T-helper 22 cell (primary cell): ENCODE data around the gene PI16.
"Not testable (repeated sequence)": the region's sequence is repeated elsewhere in the genome, so short reads cannot be mapped to it uniquely, and the experiment has no call there.

Source experiments
- DNase-seq: peaks from one replicate; pipeline ENCODE4 v3.0.0-alpha.2; 2020; ENCODE audit warnings: low read depth

The PI16 gene

DNA sequence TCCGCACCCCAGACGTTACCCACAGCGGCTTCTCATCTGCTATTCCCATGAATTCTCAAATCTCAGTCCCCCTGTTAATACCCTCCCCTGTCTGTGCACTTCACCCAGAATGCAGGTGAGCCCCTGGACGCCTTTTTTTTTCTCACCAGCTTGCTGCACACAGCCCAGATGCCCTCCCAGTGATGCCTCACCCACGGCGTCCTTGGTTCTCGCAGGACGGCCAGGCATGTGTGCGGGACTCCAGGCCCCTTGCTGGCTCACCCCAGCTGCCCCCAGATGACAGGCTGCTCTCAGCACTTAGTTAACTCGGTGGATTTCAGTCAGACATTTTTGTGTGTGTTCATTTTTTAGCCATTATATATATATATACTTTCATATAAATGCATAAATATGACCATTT, 25.4 kb upstream of the PI16 start:
- no peak for DNase-seq

DNA sequence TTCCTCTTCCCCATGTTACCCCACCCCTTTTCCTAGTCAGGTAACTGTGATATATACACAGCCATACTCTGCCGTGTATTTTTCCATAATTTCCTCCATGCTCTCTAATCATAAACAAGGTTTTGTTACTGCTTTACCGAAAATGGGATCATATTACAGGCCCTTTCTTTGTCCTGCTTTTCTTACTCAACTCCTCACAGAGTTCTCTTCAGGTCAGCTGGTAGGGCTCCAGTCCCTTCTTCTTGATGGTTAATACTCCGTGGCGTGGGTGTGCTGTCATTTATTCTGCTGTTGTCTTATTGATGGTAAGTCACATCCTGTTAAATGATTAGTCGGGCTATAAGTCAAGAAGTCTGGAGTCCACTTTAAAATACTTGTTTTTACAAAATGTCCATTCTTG, 24.9 kb upstream of the PI16 start:
- no peak for DNase-seq

DNA sequence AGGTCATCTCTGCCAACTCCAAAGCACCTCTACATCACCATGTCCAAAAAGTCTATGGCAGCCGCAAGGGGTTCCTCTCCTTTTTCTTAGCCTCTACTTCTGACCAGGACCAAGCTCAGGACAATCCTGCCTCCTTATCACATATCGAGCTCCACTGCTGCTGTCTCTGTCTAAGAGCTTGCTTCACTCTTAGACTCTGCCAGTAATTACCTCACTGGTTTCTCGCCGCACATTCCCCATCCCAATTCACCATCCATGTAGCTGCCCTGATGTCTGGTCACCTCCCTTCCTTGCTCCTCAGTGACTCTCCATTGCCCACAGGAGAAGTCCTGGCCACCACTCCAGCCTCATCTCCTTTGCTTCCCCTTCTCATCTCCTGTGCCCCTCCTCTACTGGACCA, 24.1 kb upstream of the PI16 start:
- no peak for DNase-seq

DNA sequence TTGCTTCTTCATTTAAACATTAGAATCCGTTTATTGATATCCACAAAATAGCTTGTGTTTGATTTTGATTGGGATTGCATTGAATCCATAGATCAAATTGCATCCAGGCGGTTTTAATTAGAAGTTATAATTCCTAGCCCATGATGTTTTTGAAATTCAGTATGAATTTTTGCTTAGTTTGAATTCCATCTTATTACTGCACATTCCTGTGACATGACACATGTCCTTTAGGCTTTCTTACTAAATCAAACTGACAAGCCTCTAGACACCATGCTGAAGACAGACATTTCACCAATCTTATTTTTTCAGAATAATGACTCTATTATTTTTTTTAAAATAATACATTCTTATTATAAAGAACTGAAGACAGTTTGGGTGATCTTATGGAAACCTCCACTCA, 21.4 kb upstream of the PI16 start:
- no peak for DNase-seq

DNA sequence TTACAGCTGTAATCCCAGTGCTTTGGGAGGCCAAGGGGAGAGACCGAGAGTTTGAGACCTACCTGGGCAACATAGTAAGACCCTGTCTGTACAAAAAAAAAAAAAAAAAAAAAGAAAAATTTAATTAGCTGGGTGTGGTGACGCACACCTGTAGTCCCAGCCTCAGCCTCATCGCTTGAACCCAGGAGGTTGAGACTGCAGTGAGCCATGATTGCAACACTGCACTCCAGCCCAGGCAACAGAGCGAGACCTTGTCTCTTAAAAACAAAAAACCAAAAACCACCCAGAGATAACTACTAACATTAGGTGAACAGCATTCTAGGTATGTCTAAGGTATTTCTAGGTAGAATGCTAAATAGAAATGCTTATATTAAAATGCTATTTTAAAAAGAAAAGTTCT, 21.0 kb upstream of the PI16 start:
- DNase-seq = no peak

DNA sequence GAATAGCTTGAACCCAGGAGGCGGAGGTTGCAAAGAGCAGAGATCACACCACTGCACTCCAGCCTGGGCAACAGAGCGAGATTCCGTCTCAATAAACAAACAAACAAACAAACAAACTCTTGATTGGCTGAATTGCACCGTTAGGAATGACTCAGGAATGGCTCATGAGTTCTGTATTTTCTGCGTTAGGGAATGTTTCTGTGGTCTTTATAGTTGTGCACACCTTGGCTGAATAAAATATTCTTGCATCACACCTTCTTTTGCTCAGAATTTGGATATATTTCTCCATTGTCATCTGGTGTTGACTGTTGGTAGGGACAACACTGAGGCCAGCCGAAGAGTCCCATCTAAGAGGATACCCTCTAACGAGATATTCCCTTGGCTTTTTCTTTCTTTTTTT, 19.6 kb upstream of the PI16 start:
- no peak for DNase-seq

DNA sequence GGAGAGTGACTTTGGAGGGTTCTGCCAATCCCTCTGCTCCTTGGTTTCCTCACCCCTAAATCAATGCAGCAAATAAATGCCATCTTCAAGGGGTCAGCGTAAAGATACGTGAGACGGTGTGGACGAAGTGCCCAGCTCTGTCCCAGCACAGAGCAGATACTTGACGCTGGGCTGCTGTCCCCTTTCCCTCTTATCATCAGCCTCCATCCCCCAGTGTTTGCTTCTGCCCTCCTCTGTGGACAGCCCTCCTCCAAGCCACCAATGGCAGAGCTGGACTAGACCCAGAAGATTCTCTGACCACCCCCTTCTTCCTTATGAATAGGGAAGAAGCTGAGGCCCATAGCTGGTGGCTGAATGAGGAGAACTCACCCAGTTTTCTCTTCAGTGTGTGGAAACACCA, 17.7 kb upstream of the PI16 start:
- no peak for DNase-seq

DNA sequence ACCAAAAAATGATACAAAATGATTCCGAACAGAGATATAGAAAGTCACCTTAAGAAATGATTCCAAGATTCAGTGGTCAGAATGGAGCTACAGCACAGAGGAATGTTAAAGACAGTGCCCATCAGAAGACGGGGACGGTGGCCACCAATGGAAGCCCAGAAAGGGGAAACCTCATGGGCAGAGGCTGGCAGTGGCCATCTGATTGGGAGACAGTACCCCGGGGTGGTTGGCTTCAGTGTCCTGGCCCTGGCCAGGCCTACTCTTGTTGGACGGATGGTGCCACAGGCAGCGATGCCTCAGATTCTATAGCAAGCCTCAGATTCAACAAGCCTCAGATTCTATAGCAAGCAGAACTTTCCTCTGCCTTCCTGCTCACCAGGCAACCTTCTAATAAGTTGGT, 16.6 kb upstream of the PI16 start:
- no peak for DNase-seq

DNA sequence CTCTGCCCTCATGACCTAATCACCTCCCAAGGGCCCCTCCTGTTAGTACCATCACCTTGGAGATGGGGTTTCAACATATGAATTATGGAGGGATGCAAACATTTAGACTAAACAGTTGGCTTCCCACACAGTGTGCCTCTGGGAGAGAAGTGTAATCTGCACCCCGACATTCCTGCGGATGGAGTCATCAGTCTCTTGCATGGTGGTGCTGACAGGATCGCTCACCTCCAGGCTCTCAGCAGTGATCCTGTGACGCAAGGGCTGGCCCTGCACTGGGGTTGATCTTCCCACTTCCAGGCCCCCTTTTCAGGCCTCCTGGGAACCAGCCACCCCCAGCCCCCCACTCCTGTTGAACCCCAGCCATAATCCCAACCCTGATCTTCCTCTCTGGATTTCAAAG, 16.0 kb upstream of the PI16 start:
- no peak for DNase-seq

DNA sequence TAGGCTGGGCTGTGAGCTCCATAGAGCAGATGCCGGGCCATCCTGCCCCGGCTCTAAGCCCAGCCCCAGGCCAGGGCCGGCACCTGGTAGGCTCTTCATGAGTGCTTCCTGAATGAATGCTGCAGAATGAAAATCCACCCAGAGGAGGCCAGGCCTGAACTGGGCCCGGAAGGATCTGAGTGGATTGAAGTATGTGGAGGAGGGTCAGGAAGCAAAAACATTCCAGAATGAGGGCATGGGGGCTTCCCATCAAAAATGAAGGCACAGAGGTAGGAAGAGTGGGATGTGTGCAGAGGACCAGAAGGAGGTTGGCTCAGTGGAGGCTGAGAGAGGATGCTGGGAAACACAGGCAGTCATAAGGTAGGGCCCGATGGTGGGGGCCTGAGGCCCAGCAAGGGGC, 15.5 kb upstream of the PI16 start:
- DNase-seq = not testable (repeated sequence)

DNA sequence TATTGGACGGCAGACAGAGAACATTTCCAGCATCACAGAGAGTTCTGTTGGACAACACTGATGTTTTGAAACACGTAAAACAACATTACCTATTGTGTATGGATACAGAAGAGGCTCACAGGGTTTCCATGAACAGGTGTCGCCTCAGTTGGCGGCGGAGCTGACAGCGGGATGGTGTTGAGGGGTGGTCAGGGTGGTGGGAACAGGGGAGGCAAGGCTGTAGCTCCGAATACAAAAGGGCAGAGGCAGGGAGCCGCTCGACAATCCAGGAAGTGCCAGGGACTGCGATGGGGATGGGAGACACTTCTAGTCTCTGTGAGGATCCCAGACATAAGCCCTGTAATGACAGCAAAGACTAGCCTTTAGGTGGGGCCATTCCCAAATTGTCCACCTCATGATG, 14.5 kb upstream of the PI16 start:
- no peak for DNase-seq

DNA sequence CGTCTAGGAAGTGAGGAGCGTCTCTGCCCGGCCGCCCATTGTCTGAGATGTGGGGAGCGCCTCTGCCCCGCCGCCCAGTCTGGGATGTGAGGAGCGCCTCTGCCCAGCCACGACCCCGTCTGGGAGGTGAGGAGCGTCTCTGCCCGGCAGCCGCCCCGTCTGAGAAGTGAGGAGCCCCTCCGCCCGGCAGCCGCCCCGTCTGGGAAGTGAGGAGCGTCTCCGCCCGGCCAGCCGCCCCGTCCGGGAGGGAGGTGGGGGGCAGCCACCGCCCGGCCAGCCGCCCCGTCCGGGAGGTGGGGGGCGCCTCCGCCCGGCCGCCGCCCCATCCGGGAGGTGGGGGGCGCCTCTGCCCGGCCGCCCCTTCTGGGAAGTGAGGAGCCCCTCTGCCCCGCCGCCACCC, 13.0 kb upstream of the PI16 start:
- DNase-seq = not testable (repeated sequence)

DNA sequence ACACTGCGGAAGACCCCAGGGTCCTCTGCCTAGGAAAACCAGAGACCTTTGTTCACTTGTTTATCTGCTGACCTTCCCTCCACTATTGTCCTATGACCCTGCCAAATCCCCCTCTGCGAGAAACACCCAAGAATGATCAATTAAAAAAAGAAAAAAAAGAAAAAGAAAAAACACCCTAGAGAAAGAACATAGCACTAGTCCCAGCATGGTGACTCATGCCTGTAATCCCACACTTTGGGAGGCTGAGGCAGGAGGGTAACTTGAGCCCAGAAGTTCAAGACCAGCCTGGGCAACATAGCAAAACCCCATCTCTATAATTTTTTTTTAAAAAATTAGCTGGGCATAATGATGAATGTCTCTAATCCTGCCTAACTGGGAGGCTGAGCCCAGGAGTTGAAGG, 12.2 kb upstream of the PI16 start:
- DNase-seq = not testable (repeated sequence)

DNA sequence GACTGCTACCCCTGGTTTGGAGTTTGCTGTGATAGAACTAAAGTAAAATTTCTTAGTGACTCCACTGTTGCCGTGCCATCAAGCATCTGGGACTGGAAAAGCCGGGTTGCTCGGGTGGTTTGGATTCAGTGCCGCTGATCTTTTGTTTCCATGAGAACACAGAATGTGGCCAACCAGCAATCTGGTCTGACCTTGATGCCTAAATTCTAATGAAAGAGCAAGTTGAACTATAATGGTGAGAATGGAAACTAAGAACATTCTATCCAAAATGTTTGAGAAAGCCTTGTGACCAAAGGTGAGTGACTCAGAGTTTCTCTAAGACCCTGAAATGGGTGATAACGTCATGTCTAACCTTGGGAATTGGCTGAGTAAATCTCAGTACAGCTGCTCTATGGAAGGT, 9.9 kb upstream of the PI16 start:
- no peak for DNase-seq

DNA sequence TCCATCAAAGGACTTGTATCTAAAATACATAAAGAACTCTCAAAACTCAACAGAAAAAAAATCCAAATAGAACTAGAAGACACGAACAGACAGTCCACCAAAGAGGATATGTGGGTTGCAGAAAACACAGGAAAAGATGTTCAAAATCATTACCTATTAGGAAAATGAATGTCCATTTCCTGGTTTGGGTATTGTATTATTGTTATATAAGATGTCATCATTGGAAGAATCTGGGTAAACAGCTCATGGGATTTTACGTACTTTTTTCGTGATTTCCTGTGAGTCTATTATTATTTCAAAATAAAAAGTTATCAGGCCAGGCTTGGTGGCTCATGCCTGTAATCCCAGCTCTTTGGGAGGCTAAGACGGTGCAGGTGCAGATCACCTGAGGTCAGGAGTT, 9.2 kb upstream of the PI16 start:
- DNase-seq = no peak

DNA sequence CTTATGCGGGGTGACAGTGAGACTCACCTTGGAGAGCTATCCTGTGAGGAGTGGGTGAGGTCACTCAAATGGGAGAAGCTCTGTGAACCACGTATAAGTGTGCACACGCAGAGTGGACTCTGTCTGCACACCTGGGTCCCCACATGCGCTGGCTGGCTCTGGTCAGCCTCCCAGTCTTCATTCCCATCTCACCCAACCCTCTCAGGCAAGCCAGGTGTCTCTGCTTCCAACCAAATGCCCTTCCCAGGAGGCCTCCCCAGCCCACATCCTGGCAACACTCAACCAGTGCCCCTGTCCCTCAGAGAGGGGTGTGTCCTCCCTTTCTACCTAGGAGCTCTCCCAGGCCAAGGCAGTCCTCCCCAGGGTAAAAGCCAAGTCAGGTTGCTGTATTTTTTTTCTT, 8.0 kb upstream of the PI16 start:
- no peak for DNase-seq

DNA sequence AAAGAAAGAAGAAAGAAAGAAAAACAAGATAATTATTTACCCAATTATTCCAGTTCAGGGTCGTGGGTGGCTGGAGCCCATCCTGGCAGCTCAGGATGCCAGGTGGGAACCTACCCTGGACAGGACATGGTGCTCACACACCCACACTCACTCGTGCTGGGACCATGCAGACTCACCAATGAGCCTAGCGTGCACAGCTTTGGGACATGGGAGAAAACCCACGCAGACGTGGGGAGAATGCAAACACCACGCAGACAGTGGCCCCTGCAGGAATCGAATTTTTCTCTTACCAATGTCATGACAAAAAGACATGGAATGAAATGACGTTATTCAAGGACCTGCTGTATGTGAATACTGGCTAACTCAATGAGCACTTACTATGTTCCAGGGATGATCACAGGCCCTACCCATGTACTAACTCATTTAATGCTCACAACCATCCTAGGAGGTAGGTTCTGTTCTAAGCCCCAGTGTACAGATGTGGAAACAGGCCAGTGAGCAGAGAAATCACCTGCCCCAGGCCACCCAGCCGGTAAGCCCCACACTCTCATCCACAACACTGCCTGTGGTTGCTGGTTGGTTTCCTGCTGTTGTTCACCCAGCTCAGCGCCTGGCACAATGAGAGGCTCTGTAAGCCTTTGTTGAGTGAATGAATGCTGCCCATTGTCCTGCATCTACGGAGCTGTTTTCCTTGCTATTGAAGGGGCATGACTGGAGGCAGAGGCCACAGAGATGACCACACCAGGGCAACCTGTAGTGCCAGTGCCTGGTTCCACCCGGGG, 6.8 kb upstream of the PI16 start:
- DNase-seq = peak; percentile 32

DNA sequence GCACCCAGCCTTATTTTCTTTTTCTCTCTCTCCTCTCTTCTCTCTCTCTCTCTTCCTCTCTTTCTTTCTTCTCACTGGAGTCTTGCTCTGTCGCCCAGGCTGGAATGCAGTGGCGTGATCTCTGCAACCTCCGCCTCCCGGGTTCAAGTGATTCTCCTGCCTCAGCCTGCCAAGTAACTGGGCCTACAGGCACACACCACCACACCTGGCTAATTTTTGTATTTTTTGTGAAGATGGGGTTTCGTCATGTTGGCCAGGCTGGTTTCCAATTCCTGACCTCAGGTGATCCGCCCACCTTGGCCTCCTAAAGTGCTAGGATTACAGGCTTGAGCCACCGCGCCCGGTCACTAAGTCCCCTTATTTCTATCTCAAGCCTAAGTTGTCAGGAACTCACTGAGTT, 5.5 kb upstream of the PI16 start:
- DNase-seq = not testable (repeated sequence)

DNA sequence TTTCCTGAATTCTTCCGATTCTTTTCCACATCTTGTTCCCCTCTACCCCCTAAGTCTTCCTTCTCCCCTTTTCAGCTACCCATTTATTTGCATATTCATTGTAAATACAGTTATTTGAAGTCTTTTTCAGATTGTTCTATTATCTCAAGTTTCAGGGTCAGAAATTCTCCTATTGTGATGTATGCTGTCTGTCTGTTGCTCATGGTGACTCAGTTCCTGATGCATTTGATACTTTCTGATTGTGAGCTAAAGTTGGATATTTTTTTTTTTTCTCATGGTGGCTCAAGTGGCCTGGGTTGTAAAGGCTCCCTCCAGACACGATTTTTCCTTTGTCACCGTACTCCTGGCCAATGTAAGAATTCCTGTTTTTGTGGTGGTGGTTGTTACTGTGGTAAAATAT, 4.9 kb upstream of the PI16 start:
- DNase-seq = no peak

DNA sequence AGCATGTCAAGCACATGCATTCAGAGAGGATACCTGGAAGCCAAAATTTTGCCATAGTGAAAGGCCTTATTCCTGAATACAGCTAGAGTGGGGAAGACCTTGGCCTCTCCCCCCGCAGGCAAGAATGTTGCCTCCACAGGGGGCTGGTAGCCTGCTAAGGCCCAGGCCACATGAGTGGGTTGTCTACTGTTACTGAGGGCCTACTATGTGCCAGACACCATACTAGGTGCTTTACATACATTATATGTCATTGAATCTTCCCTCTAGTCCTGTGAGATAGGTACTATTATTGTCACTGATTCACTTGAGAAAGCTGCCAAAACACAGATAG, 642 bp upstream of the PI16 start:
- no peak for DNase-seq

DNA sequence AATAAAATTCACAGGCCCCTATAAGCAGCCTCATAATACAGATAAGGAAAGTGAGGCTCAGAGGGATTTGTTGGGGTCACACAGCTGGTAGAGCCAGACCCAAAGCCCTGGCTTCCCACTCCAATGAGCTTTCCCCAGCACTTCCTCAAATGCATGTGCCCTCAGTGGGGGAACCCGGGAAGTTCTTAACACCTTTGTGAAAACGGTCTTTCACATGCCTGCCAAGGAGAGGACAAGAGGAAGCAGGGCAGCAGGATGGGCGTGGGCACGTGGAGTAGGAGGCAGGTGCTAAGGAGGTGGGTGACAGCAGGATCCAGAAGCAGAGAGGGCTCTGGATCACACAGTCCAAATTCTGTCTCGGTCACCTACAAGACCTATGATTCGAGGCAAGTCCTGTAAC, 598 bp downstream of the PI16 start:
- DNase-seq = no peak

DNA sequence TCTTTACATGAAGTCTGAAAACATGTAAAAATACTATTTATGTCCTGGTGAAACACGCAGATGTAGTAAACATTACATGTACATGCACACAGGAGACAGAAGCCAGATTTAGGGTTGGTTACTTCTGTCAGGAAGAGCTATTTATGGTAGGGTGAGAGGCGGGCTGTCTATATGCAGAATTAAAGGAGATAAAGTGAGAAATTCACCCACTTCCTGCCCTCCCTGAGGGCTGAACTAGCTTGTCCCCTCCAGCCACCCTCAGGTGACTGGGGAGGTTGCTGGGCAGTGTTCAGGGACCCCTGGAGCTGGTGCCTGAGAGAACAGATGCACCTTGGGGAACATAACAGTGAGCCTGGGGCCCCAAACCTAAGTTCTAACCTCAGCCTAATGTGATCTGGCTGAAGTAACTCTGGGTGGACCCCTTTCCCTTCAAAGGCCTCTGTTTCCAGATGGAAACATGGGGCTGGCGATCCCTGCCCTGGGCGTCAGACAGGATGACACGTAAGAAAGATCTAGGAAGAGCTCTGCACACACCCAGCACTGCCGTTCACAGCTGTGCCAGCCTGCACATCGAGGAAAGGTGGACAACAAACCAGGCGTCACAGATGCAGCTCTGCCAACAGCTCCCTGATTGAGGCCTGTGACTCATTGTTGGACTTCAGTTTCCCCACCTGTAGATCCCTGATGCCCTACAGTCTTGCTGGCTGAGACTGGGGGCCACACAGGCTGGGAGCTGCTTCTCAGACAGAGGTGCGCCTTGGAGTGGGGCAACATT, 1.3 kb downstream of the PI16 start:
- no peak for DNase-seq

DNA sequence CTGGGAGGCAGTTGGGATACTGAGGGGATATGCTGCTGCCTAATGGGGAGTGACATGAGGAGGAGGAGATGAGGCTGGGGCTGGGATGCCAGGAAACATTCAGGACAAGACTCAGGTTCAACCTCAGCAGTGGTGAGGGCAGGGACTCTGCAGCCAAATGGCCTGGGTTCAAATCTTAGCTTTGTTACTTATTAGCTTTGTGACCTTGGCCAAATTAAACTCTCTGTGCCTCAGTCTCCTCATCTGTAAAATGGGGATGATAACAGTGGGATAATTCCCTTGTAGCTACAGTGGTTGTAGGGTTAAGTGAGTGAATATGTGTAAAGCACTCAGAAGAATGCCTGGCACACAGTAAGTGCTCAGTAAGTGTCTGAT, 1.9 kb downstream of the PI16 start:
- DNase-seq = no peak

DNA sequence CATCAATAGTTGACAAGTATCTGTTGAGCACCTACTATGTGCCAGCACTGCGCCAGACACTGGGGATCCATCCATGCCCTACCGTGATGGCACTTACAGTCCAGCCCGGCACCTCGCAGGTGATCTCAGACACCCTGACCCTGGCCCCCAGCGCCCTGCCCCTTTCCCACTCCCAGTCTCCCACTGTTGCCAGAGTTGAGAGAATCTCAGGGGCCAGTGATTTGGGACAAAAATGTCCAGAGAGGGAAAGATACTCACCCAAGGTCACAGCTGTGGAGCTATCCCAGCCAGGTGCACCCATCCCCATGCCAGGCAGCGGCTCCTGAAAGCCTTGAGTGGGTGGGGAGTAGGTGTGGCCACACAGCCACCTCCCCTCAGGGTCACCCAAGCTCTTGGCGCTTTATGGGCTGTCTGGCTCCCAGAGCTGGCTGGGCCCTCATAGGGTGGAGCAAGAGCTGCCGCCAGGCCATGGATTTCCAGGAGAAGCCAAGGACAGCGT, 3.3 kb downstream of the PI16 start:
- DNase-seq = no peak
